Testis (tissue), 2 donors: ENCODE measurements around the gene DACT3.

ENCODE experiments used
- CTCF ChIP-seq, 3 experiments: fragments of 450-650 bp in 2 of 3; fragments of 200-600 bp in 1 of 3; sonication (generic) in 1 of 3; IDR thresholded peaks; one replicate each; pipeline ENCODE4 v1.5.1; 2016 to 2019; ENCODE audit warnings: antibody characterized with exemption in 3 of 3, mild to moderate bottlenecking in 2 of 3, moderate library complexity in 1 of 3
- POLR2A ChIP-seq: fragments of 450-650 bp; IDR thresholded peaks from one replicate; pipeline ENCODE4 v1.6.1; 2017; ENCODE audit warnings: antibody characterized with exemption, mild to moderate bottlenecking, moderate library complexity

- TF ChIP-seq CTCF (IDR thresholded peaks at IDR 0.05) (no peak), POLR2A (no peak)
Measured at GRCh38 chr19:46613525-46613924, 47.5 kb downstream of the DACT3 start.
